ENCODE data around the gene SCTR.

Gene SCTR

DNA sequence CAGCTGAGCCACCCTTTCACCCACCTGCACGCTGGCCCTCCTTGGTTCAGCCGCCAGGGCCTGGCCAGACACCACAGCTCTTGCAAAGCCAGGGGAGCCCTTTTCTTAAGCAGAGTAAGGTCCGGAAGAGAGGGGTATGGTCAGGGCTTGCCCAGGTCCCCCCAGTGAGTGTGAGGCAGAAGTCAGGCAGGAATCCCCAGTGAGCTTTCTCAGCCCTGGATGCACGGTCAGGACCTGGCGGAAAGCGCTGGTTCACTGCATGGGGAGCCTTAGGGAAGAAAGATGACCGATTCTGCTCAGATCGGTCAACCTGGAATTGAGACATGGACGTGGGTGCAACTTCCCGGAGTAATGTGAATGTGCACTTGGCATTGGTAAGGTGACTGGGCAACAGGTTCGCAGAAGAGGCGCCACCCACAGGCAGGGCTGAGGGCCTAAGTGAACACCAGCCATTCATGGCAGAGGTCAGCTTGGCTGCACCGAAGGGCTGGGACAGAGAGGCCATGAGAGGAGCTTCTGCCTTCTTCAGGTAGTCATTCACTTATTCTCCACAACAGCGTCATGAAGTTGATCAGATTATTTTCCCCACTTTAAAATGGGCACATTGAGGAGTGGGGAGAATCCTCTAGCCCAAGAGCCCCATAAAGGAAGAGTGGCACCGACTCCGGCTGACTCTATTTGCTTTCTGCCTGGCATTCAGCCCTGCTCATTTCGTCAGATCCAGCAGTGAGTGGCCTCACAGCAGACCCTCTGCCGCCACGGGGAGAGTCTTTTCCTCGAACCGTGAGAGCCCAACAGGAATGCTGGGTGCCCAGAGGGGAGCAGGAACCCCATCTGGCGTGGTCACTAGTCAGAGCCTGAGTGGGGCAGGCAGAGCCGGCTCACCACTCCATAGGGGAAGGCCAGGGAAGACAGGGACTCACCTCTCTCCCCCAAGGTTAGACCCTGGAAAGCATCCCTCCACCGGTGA, 35.8 kb downstream of the SCTR start:
- in situ Hi-C loops (cut with HindIII; ENCODE audit: low sequenced_read_pairs), result no loop called here

DNA sequence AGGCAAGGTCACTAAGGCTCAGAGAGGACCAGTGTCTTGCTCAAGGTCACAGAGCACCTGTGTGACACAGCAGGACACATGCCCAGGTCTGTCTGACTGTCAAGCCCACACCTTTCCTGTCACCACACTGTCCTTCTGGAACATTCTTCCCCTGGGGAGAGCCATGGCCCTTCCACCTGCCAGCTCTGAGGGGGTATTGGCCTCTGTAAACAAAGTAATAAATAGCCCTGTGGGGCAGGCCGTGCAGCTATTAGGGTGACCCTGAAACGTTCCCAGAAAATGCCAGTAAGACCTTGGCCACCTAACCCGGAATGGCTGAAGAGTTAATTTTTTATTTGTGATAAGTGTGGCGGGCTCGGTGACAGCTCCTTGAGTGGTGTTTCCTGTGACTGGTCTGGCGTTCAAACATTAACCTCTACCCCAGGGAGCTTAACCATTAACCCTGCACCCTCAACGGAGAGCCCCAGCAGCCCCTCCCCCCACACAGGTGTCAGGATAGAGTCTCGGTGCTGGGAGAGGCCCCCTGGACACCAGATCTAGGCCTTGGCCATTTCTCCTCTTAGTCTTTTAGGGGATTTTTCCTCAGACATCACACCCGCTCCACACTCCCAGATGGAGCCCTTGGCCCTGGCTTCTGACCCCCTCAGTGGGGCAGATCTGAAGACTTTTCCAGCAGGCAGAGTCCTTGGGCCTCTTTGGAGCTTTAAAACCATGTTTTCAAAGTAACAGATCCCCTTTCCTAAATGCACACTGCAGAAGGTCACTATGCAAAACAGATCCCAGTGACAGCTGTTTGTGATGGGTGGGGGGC, 36.6 kb downstream of the SCTR start:
- in situ Hi-C loops (cut with HindIII; ENCODE audit: low sequenced_read_pairs), result no loop called here

DNA sequence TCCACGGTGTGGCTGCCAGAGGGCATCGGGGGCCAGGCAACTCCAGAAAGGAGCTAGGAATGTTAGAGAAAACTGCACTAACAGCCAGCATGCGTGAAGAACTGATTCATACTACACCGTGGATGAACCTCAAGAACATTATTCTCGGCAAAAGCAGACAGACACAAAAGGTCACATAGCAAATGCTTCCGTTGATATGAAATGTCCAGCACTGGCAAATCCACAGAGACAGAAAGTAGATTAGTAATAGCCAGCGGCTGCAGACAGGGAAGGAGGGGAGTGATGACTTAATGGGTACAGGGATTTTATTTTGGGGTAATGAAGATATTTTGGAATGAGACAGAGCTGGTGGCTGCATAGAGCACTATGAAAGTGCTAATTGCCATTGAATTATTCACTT, 37.4 kb downstream of the SCTR start:
- in situ Hi-C loops (cut with HindIII; ENCODE audit: low sequenced_read_pairs), result no loop called here

DNA sequence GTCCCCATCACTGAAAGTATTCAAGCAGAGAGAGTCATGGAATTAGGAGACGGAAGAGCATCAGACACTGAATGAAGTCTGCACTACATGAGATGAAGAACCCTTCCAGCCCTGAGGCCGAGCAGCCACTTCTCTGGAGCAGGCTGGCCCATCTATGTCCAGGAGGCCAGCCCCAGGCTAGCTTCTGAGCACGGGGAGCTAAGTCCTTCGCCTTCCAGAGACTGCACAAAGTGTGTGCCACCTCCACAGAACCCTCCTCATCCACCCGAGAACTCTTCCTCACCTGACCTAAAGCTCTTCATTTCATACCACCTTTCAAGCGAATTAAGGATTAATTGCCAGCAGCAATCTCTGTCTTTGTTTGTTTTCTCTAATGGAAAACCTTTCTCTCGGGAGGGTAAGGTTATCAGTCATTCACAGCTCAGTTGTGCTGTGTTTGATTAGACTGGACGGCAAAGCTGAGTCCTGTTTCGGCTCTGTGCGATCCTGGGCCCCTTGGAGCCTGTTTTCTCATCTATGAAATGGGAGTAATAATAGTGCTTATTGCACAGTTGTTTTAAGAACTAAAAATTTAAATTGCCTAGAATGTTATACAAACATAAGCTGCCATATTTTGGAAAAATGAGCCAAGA, 38.0 kb downstream of the SCTR start:
- in situ Hi-C loops (cut with HindIII; ENCODE audit: low sequenced_read_pairs), result no loop called here

DNA sequence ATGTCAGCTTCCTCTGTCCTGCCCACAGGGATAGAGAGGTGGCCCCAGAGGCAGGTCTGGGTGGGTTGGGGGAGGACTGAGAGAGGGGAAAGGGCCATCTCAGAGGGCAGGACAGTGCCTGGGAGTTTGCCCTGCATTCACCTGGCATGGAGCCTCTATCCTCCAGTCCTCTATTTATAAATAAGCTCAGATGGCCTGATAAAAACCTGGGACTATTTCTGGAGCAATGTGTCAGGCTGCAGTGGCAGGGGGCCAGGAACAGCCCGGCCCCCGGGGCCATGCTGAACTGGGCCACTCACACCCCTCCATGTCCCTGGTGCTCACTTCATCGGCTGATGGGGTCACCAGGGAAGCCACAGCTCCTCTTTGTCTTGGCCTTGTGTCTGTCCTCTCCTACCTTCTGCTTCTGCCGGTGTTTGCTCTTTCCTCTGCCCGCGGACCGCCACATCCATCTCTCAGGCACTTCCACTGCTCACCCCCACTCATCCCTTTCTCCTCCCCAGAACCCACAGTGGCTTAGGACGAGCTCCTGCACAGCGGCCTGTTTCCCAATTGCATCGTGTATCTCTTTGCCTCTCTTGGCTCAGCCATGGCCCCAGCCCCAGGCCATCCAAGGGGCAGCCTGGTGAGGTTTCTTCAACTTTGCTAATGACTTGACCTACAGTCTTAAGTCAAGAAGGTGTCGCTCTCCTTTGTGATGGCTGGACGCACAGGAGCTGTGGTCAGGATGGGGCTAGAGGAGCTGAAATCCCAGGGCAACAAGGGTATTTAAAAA, 38.8 kb downstream of the SCTR start:
- in situ Hi-C loops (cut with HindIII; ENCODE audit: low sequenced_read_pairs), result no loop called here

DNA sequence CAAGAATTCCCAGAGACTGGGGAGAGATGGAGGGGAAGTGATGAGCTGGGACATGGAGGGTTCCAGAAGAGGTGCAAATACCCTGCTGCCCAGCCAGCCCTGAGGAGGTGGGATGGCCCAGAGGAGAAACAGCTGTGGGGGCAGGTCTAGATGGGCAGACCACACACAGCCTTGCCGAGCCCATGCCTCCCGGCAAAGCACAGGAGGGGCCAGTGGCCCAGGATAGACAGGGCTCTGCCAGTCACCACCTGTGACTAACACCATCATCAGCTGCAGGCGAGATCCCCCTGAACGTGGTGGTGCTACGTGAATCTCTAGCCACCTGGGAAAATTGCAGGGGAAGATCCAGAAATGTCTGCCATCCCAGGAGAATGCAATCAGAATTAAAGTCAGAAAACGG, 39.4 kb downstream of the SCTR start:
- in situ Hi-C loops (cut with HindIII; ENCODE audit: low sequenced_read_pairs), result no loop called here

DNA sequence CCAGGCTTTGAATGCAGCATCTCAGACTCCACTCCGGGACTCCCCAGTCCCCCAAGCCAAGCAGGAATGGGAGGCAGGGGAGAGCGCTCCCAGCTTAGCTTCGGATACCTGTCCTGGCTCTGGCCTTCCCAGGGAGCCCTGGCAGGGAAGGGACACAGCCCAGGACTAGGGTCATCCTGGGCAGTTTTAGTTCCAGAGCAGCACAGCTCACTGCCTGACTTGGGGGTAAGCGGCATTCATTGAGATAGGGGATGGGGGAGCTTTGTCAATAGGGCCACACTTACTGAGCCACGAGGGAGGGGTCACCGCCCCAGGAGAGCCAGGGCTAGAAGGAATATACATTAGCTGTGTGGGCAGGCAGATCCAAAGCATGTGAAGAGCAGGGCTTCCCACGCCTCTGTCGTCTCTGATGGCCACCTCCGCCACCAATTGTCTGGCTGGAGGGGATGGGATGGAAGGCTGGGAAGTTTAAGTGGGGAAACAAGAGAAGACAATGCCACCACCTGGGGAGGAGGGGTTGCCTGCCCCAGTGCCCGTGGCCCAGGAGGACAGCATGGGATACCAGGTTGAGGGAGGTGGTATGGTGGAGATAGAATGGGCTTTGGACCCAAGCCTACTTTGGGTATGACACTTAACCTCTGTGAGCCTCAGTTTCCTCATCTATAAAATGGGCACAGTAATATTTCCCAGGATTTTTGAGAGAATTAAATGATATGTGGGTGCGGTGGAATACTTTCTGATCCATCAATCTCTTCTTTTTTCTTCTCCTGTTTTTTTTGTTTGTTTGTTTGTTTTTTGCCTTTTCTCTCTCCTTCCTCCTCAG, 40.2 kb downstream of the SCTR start:
- in situ Hi-C loops (cut with HindIII; ENCODE audit: low sequenced_read_pairs), result no loop called here

DNA sequence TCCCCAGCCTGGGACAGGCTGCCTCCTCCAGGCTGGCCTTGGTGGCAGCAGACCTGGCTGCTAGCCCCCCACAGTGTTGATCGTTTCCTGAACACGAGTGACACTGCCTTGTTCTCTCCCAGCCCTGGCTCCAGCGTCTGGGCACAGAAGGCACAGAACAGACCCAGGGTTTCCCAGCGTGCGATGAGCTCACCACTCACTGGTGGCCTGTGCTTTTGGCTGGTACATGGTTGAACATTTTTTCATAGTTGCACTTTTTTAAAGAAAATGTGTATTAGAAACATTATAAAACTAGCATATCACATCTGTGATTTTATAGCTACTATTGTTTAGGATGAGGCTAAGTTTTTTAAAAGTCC, 40.9 kb downstream of the SCTR start:
- in situ Hi-C loops (cut with HindIII; ENCODE audit: low sequenced_read_pairs), result no loop called here

DNA sequence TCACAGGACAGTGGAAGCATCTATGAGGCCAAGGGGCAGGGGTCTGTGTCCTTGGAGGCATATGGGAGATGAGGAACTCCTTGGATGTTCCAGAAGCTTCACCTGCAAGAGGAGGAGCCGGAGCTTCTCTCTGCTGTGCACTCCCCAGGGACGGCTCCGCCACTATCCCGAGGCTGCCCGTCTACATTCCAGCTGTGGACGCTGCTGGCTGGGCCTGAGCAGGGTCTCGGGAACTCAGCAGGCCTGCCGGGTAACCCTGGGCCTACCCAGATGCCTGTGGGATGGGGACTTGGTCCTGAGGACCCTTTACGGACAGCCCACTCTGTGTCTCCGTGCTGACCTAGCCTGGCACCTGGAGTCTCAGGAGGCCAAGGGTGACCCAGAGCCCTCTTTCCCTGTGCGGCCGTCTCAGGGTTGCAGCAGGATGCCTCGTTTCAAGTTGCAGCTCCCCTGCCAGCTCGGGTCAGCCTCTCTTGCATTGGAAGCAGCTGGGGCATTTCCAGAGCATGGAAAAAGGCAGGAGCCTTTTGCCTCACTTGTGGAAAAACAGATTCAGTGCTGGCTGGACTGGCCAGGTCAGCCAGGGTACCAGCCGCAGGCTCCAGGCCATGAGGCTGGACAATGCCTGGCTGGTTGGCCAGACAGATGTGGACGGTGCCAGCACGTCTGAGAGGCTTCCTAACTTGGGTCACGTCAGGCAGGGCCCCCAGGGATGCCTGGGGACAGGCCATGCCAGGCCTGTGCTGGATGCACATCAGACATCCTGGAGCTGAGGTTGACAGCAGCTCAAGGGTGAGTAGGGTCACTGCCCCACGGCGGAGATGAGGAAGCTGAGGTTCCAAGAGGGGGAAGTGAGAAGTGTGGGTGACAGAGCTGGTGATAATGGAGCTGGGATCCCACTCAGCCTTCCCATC, 41.5 kb downstream of the SCTR start:
- in situ Hi-C loops (cut with HindIII; ENCODE audit: low sequenced_read_pairs), result no loop called here

DNA sequence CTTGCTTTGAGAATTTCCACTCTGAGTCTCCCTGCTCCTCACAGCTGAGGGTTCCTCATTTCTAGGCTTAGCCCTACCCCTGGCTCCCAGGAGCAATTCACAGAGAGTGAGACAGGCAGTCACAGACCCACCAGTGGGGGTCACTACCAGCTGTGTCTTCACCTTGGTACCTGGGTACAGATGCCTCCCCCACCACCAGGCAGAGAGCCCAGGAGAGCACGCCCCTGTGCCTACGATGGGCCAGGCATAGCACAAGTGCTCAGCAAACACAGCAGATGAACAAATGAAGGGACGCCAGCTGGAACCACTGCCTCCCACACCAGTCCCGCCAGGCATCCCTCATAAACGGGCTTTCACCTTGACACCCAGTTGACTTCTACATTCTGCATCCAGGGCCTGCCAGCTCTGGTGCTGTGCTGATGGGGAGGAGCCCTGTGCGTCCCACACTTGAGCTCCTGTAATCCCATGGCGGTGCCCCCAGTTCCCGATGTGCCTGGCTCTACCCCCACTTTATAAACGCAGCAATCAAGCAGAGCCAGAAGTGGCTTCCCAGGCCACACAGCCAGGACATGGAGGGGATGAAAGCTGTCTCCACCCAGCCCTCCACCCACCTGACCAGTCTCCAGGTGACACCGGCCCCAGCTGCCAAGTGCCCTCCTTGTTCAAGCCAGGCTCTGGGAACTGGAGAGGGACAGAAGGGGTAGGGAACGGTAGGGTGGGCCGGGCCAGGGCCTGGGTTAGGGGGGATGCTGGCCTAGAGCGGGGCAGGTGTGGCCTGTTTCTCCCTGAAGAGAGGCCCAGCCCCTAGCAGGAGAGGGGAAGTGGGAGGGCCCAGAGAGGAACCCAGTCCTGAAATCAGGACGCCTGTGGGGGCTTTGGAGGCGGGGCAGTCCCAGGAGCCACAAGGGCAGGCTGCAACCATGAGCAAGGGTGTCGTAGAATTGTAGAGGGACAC, 42.5 kb downstream of the SCTR start:
- in situ Hi-C loops (cut with HindIII; ENCODE audit: low sequenced_read_pairs), result no loop called here

DNA sequence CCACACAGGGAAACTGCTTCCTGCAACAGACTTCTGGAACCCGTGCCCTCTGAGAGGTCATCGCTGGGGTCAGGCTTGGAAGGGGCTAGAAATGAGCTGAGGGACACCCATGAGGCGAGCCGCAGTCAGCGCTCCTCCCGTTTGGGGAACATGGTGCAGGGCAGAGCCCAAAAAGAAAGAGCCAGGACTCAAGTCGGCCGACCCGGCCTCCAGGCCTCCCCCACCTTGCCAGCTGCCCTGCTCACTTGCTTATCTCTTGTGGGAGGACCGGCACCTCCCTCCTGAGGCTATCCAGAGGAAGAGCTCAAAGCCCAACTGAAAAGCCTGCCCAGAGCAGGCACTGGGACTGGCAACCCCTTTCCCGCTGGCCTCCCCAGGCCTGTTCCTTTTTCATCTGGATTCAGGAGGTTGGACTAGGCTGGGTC, 43.6 kb downstream of the SCTR start:
- in situ Hi-C loops (cut with HindIII; ENCODE audit: low sequenced_read_pairs), result no loop called here

DNA sequence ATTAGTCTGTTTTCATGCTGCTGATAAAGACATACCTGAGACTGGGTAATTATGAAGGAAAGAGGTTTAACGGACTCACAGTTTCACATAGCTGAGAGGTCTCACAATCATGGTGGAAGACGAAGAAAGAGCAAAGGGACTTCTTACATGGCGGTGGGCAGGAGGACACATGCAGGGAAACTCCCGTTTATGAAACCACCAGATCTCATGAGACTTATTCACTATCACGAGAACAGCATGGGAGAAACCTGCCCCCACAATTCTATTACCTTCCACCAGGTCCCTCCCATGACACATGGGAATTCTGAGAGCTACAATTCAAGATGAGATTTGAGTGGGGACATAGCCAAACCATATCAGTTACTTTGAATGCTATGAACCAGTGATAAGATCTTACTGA, 44.1 kb downstream of the SCTR start:
- in situ Hi-C loops (cut with HindIII; ENCODE audit: low sequenced_read_pairs), result no loop called here

DNA sequence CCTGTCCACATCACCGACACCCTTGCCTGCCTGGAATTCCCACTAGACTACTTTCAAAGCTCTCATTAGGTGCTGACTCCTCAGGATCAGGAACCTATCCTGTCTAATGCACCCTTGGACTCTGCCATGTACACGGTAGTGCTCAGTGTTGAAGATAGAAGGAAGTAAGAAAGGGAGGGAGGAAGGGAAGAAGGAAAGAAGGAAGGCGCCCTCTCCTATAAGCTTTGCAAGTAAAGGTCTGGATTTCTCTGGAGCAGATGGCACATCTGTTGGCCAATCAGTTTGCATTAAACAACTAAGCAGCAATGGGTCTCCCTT, 45.3 kb downstream of the SCTR start:
- in situ Hi-C loops (cut with HindIII; ENCODE audit: low sequenced_read_pairs), result loop anchor here (5.0 to 10.0 kb wide), 3 partner anchors 52 to 84 kb away; partner anchors contain the start of gene CFAP221

DNA sequence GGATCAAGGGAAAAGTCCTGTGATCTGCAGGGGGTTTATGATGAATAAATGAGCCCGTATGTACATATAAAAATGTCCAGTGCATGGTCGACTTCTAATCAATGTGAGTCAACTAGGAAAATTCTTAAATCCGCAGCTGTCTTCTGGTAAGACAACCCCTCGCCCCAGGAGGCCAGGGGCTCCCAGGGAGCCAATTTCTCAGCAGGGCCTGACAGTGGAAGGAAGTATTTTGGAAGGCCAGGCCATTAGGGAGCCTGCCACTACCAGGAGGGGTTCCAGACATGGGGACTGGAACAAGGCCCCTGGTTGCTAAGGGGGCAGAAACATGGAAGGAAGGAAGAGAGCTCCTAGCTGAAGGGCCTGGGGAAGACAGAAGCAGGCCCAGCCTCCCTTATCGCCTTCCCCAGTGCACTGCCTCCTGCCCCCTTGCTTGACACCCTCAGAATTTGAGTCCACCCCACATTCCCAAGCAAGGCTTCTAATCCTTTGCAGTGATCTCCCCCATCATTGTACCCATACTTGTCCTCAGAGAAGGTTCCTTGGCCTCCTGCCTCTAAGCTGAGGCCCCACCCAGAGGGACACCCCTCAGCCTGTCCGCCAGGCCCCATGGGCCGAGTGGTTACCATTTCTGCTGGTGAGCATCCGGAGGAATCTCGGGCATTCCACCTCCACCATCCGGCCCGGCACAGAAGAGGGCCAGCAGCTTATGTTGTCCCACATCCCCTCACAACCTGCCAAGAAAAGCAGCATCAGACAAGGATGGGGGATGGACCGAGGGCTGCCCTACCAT, 45.9 kb downstream of the SCTR start:
- in situ Hi-C loops (cut with HindIII; ENCODE audit: low sequenced_read_pairs), result loop anchor here (5.0 to 10.0 kb wide), 3 partner anchors 51 to 84 kb away; partner anchors contain the start of gene CFAP221

DNA sequence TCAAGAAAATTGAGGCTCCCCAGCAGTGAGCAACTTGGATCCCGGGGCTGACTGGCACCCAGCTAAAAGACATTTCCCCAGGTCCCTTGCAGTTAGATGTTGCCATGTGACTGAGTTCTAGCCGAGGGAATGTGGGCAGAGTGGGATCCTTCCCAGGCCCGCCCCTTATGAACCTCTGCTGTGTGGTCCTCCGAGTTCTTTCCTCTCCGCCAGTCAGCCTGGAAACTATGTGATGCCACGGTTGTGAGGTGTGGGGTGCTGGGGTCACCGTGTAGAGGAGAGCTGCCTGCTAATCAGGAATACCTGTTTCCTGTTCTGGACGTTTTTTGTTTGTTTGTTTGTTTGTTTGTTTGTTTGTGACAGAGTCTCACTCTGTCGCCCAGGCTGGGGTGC, 47.2 kb downstream of the SCTR start:
- in situ Hi-C loops (cut with HindIII; ENCODE audit: low sequenced_read_pairs), result loop anchor here (5.0 to 10.0 kb wide), 3 partner anchors 50 to 82 kb away; partner anchors contain the start of gene CFAP221

DNA sequence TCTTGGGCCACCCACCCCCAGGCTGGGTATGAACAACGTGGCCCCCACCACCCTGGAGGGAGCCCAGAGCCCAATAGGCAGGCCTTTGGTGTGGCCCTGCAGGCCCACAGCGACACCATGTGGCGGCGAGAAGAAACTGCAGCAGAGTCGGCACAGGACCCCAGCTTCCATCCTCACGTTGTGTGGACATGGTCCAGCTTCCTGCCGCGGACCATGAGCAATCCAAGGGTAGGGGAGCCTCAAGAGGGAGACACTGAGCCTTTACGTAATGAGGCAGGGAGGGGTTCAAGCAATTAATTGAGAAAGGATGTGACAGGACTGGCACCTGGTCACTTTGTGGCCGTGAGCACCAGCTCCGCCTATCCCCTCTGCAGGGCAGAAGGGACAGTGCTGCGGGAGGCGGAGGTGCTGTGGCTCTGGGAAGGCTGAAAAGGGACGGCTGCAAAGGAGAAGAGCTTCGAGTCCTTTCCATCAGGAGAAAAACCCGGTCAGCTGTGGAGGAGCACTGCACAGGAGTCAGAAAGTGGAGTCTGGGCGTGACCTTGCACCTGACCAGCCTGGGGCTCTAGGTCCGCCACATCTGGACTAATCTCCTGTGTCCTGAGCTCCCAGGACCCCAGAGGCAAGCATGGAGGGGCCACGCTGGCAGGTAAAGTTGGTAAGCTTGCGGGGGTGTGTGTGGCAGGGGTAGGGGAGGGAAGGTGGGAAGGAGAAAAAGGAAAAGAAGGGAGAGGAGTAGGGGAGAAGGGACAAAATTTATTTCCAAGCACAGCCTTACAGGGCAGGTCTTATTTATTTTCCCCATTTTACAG, 47.8 kb downstream of the SCTR start:
- in situ Hi-C loops (cut with HindIII; ENCODE audit: low sequenced_read_pairs), result loop anchor here (5.0 to 10.0 kb wide), 3 partner anchors 49 to 82 kb away; partner anchors contain the start of gene CFAP221
